ENCODE data around the gene PDLIM1.

Gene PDLIM1

GRCh38 chr10:95290461-95291364 lies at the start of gene PDLIM1:
Gene PDLIM1, minus strand, starts transcription at chr10:95291003. Its CDS starts 88 bp downstream, at chr10:95290915.
- no peak for DNase-seq (ENCODE audit: low read depth in 2 of 2)

- DNase-seq (ENCODE audit: low read depth in 2 of 2): no peak
Observed at GRCh38 chr10:95339863-95340262, 49.1 kb upstream of the PDLIM1 start.

- DNase-seq (ENCODE audit: low read depth in 2 of 2): no peak
Observed at GRCh38 chr10:95337423-95338160, 46.8 kb upstream of the PDLIM1 start.

- no peak for DNase-seq (ENCODE audit: low read depth in 2 of 2)
Observed at GRCh38 chr10:95336702-95337101, 45.9 kb upstream of the PDLIM1 start.

- no peak for DNase-seq (ENCODE audit: low read depth in 2 of 2)
Observed at GRCh38 chr10:95335933-95336699, 45.3 kb upstream of the PDLIM1 start.

- no peak for DNase-seq (ENCODE audit: low read depth in 2 of 2)
Observed at GRCh38 chr10:95334805-95335144, 44.0 kb upstream of the PDLIM1 start.

GRCh38 chr10:95333997-95334804 lies 43.4 kb upstream of the PDLIM1 start:
- DNase-seq (ENCODE audit: low read depth in 2 of 2): no peak

- no peak for DNase-seq (ENCODE audit: low read depth in 2 of 2)
Observed at GRCh38 chr10:95332666-95333249, 42.0 kb upstream of the PDLIM1 start.

- no peak for DNase-seq (ENCODE audit: low read depth in 2 of 2)
Observed at GRCh38 chr10:95331596-95332130, 40.9 kb upstream of the PDLIM1 start.

- DNase-seq (ENCODE audit: low read depth in 2 of 2): no peak
Observed at GRCh38 chr10:95330966-95331453, 40.2 kb upstream of the PDLIM1 start.

GRCh38 chr10:95329296-95329695 lies 38.5 kb upstream of the PDLIM1 start:
- no peak for DNase-seq (ENCODE audit: low read depth in 2 of 2)

- DNase-seq (ENCODE audit: low read depth in 2 of 2): no peak
Observed at GRCh38 chr10:95328013-95328412, 37.2 kb upstream of the PDLIM1 start.

GRCh38 chr10:95327367-95327766 lies 36.6 kb upstream of the PDLIM1 start:
- no peak for DNase-seq (ENCODE audit: low read depth in 2 of 2)

- DNase-seq (ENCODE audit: low read depth in 2 of 2): no peak
Observed at GRCh38 chr10:95326396-95326795, 35.6 kb upstream of the PDLIM1 start.

GRCh38 chr10:95325863-95326262 lies 35.1 kb upstream of the PDLIM1 start:
- DNase-seq (ENCODE audit: low read depth in 2 of 2): no peak

GRCh38 chr10:95324436-95325268 lies 33.8 kb upstream of the PDLIM1 start:
- no peak for DNase-seq (ENCODE audit: low read depth in 2 of 2)

- no peak for DNase-seq (ENCODE audit: low read depth in 2 of 2)
Observed at GRCh38 chr10:95321554-95322301, 30.9 kb upstream of the PDLIM1 start.

GRCh38 chr10:95319239-95319638 lies 28.4 kb upstream of the PDLIM1 start:
- DNase-seq (ENCODE audit: low read depth in 2 of 2): no peak

- DNase-seq (ENCODE audit: low read depth in 2 of 2): no peak
Observed at GRCh38 chr10:95315509-95315908, 24.7 kb upstream of the PDLIM1 start.
